HEK293T (cell line): ENCODE measurements around the gene COLEC12.

ENCODE experiments used
- CTCF ChIA-PET: fragments of 350-600 bp; formaldehyde crosslinking; extraction: SDS; loops from one replicate; lab custom pipeline; 2021; ENCODE audit warnings: antibody characterized with exemption, inconsistent platforms; lab: Yijun Ruan, JAX
- POLR2A ChIA-PET: fragments of 350-600 bp; formaldehyde crosslinking; extraction: SDS; loops from one replicate; lab custom pipeline; 2020; ENCODE audit warnings: antibody characterized with exemption, inconsistent platforms; lab: Yijun Ruan, JAX
- DNase-seq: peaks from one replicate; pipeline ENCODE4 v3.0.0; 2012; ENCODE audit warnings: mixed read lengths; ENCODE audit errors: extremely low spot score
- ARNT ChIP-seq: fragments of 450-650 bp; IDR thresholded peaks from 2 replicates; pipeline ENCODE4 v1.6.1; 2017; ENCODE audit warnings: mild to moderate bottlenecking
- BHLHE40 ChIP-seq: fragments of 450-650 bp; IDR thresholded peaks from 2 replicates; pipeline ENCODE4 v1.6.1; 2016; ENCODE audit warnings: mild to moderate bottlenecking, moderate library complexity, borderline replicate concordance
- CTBP1 ChIP-seq: fragments of 450-650 bp; IDR thresholded peaks from 2 replicates; pipeline ENCODE4 v1.6.1; 2016; ENCODE audit warnings: borderline replicate concordance
- ELF4 ChIP-seq: fragments of 450-650 bp; IDR thresholded peaks from 2 replicates; pipeline ENCODE4 v1.6.1; 2017; ENCODE audit warnings: antibody characterized with exemption
- FOXA1 ChIP-seq: fragments of 450-650 bp; IDR thresholded peaks from 2 replicates; pipeline ENCODE4 v1.6.1; 2016; ENCODE audit warnings: mild to moderate bottlenecking
- FOXK2 ChIP-seq: fragments of 450-650 bp; IDR thresholded peaks from 2 replicates; pipeline ENCODE4 v1.6.1; 2016; ENCODE audit warnings: mild to moderate bottlenecking
- FOXM1 ChIP-seq: fragments of 450-650 bp; IDR thresholded peaks from 2 replicates; pipeline ENCODE4 v1.6.1; 2017; ENCODE audit warnings: mild to moderate bottlenecking, borderline replicate concordance
- HDGF ChIP-seq: fragments of 450-650 bp; IDR thresholded peaks from 2 replicates; pipeline ENCODE4 v1.6.1; 2017; ENCODE audit warnings: antibody characterized with exemption, borderline replicate concordance
- L3MBTL2 ChIP-seq: fragments of 450-650 bp; conservative IDR thresholded peaks from 2 replicates; pipeline ENCODE4 v1.6.1; 2016; ENCODE audit warnings: mild to moderate bottlenecking
- LEF1 ChIP-seq: fragments of 450-650 bp; IDR thresholded peaks from 2 replicates; pipeline ENCODE4 v1.6.1; 2017; ENCODE audit warnings: mild to moderate bottlenecking, borderline replicate concordance
- NFRKB ChIP-seq: fragments of 450-650 bp; IDR thresholded peaks from 2 replicates; pipeline ENCODE4 v1.6.1; 2016; ENCODE audit warnings: mild to moderate bottlenecking, moderate library complexity
- SP1 ChIP-seq: fragments of 450-650 bp; IDR thresholded peaks from 2 replicates; pipeline ENCODE4 v1.6.1; 2017
- SUZ12 ChIP-seq: fragments of 450-650 bp; IDR thresholded peaks from 2 replicates; pipeline ENCODE4 v1.6.1; 2016; ENCODE audit warnings: mild to moderate bottlenecking
- TARDBP ChIP-seq: fragments of 450-650 bp; IDR thresholded peaks from 2 replicates; pipeline ENCODE4 v1.6.1; 2016
- ZNF384 ChIP-seq: fragments of 450-650 bp; IDR thresholded peaks from 2 replicates; pipeline ENCODE4 v1.6.1; 2016
- TF ChIP-seq, protein P1 (sequence below): fragments of 450-650 bp; IDR thresholded peaks from 2 replicates; pipeline ENCODE4 v1.6.1; 2016

COLEC12 gene

DNA sequence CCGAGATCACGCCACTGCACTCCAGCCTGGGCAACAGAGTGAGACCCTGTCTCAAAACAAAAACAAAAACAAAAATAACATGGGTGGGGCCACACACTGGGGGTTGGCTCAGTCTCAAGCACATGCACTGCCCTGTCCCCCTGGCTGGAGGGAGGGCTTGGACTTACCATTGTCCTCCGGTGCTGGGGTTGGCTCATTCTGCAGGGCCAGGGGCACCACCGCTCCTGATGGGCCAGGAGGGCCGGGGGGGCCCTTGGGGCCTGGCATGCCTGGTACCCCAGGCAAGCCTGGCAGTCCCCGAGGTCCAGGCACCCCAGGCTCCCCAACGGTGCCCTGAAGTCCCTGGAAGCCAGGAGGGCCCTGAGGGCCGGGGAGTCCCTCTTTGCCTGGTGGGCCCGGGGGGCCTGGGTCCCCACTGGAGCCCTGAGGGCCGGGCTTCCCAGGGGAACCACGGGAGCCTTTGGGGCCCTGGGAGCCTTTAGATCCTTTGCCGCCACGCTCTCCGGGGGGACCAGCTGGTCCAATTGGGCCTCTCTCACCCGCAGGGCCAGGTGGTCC, 165.8 kb downstream of the COLEC12 start:
- ChIA-PET CTCF (no interaction called here), POLR2A (no interaction called here)
- TF ChIP-seq FOXK2 (no peak), TARDBP (no peak), NFRKB (no peak), CTBP1 (no peak), FOXM1 (no peak), ZNF384 (no peak), LEF1 (no peak), BHLHE40 (no peak), L3MBTL2 (no peak), FOXA1 (no peak), ARNT (no peak), SP1 (no peak), SUZ12 (no peak), HDGF (no peak)
- TF ChIP-seq, protein P1, sequence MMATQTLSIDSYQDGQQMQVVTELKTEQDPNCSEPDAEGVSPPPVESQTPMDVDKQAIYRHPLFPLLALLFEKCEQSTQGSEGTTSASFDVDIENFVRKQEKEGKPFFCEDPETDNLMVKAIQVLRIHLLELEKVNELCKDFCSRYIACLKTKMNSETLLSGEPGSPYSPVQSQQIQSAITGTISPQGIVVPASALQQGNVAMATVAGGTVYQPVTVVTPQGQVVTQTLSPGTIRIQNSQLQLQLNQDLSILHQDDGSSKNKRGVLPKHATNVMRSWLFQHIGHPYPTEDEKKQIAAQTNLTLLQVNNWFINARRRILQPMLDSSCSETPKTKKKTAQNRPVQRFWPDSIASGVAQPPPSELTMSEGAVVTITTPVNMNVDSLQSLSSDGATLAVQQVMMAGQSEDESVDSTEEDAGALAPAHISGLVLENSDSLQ, result no peak
- no peak for DNase-seq

DNA sequence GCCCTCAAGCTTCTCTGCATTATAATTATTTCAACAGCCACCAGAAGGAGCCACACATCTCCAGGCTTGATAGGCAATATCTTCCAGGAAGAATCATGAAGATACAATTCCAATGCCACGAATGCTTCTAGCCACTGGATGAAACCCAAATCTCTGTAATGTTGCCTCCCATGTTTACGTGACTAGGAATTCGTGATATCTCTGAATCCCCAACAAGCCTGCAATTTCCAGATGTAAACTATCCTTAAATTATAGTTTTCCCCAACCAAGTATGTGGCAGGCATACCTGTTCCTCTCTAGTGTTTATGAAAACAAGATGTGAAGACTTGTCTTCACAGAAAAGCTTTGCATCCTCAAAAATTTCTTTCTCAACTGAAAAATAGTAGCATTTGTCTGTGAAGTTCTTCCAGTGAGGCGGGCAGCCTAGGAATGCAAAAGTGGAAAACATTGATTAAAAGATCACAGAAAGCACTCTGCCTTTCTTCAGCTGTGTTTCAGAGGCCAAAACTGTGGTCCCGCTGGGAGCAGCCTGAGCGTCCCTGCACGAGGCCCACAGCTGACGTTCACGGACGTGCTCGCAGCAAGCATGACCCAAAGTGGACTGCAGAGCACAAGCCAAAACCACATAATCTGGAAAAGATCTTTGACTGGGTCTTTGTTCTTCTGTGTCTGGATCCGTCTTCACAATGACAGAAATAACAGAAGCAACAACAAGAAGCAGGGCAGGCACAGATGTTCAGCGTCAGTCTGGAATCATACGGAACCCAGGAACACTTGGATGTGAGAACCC, 167.6 kb downstream of the COLEC12 start:
- no peak for DNase-seq
- TF ChIP-seq TARDBP, result no peak
- TF ChIP-seq FOXM1, result no peak
- TF ChIP-seq SP1, result no peak
- TF ChIP-seq LEF1, result no peak
- no peak for TF ChIP-seq HDGF
- TF ChIP-seq, protein P1, result no peak
- TF ChIP-seq NFRKB, result no peak
- CTCF ChIA-PET, result no interaction called here
- POLR2A ChIA-PET, result no interaction called here

DNA sequence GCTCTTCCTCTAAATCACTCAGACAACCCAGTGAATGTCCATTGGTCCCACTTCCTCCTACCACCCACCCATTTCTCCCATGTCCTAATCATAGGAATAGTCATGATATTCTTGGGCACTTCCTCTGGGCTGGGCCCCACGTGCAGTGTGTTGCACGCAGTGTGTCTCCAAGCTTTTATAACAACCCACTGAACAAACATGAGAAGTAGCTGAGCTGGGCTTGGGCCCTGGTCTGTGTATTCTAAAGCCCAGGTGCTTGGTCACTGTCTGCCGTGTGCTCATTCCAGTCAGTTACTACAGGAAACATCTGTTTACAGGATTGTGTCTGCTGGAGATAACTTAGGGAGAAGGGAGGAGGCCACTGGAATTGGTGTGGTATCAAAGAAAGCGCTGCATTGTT, 168.5 kb downstream of the COLEC12 start:
- ChIA-PET POLR2A (interaction anchor here (0.6 kb wide), 1 partner anchor 351 kb away, joined by 4 read pairs; no protein-coding TSS in a partner anchor), CTCF (no interaction called here)
- no peak for TF ChIP-seq FOXK2
- TF ChIP-seq SP1, result no peak
- TF ChIP-seq FOXM1, result no peak
- no peak for TF ChIP-seq SUZ12
- no peak for TF ChIP-seq LEF1
- TF ChIP-seq, protein P1, result no peak
- TF ChIP-seq NFRKB, result no peak
- no peak for TF ChIP-seq CTBP1
- TF ChIP-seq HDGF, result no peak
- no peak for TF ChIP-seq L3MBTL2
- TF ChIP-seq ZNF384, result no peak
- no peak for DNase-seq

DNA sequence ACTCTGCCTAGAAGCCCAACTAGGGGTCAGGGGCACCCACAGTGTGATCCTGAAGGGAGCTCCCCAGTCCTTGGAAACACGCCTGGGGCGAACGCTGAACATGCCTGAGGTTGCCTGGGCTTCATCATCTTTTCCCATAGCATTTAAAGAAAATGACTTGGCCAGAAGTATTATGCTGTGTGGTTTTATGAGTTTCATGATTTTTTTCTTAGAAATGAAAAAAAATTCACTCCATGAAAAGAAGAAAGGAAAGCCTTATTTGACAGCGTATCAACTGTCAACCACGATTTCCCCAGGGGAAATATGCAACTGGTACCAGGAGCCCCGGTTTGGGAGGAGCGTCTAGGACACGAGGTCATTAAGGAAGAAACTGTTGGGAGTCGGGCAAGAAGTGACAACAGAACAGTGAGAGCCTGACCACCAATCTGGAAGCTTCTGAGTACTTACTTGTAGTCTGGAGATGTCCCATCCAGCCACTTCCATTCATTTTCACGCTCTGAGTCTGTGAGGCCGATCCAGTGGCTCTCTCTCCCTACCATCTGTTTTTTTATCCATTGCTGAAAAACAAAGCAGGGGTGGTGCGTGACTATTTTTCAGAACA, 169.2 kb downstream of the COLEC12 start:
- ChIA-PET POLR2A (no interaction called here), CTCF (no interaction called here)
- no peak for DNase-seq
- TF ChIP-seq ZNF384, result no peak
- TF ChIP-seq ELF4, result no peak
- no peak for TF ChIP-seq NFRKB
- TF ChIP-seq, protein P1, result no peak
- no peak for TF ChIP-seq CTBP1
- no peak for TF ChIP-seq SP1
- TF ChIP-seq FOXK2, result no peak
- TF ChIP-seq L3MBTL2, result no peak
- TF ChIP-seq TARDBP, result no peak
- no peak for TF ChIP-seq FOXM1
- TF ChIP-seq ARNT, result no peak
- TF ChIP-seq SUZ12, result no peak
- no peak for TF ChIP-seq FOXA1
- TF ChIP-seq BHLHE40, result no peak

DNA sequence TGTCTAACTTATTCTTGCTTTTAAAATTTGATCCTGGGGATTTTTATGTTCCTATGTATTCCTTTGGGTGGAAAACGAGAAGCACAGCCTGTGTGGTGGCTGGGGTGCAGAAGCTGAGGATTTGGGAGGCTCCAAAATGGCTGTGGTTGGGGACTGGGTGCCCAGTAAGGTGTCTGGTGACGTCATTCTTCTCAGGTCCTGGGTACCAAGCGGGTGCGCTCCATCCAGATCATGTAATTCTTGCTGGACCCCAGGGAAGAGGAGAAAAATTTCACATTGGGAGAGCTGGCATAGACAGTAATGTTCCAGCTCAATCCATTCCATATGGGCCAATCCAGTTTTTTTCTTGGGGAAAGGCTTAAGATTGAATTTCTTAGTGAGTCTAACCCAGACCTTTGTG, 171.6 kb downstream of the COLEC12 start:
- POLR2A ChIA-PET, result no interaction called here
- CTCF ChIA-PET, result no interaction called here
- no peak for DNase-seq
- TF ChIP-seq ELF4 (no peak), FOXM1 (no peak), ARNT (no peak), SUZ12 (no peak), CTBP1 (no peak), BHLHE40 (no peak), SP1 (no peak)
- TF ChIP-seq, protein P1, result no peak
